CD4-positive, alpha-beta T cell treated with Interleukin-10 for 1 hour (primary cell): ENCODE results near the gene SNRPA.
"Not testable (repeated sequence)": the region's sequence is repeated elsewhere in the genome, so short reads cannot be mapped to it uniquely, and the experiment has no call there.

ENCODE experiments used
- DNase-seq: peaks from one replicate; pipeline ENCODE4 v3.0.0-alpha.2; 2020

Gene SNRPA

GRCh38 chr19:40747536-40747935, 3.5 kb upstream of the SNRPA start:
- DNase-seq = no peak

- DNase-seq = peak; percentile 100
These were observed 737 bp upstream of the SNRPA start, which contains the start of gene ACTMAP for GRCh38 chr19:40750058-40750873. Gene ACTMAP, minus strand, starts transcription at chr19:40750477. Its CDS starts 674 bp downstream, at chr19:40749803.

GRCh38 chr19:40752257-40752781, 1.3 kb downstream of the SNRPA start:
- DNase-seq = no peak

GRCh38 chr19:40754611-40755247, 3.7 kb downstream of the SNRPA start:
- peak; percentile 36 for DNase-seq

- no peak for DNase-seq
These were observed 4.2 kb downstream of the SNRPA start for GRCh38 chr19:40755248-40755624.

GRCh38 chr19:40755791-40756190, 4.8 kb downstream of the SNRPA start:
- DNase-seq = no peak

- peak; percentile 31 for DNase-seq
These were observed 5.6 kb downstream of the SNRPA start for GRCh38 chr19:40756502-40757110.

- DNase-seq = no peak
These were observed 7.5 kb downstream of the SNRPA start for GRCh38 chr19:40758491-40758890.

- no peak for DNase-seq
These were observed 8.3 kb downstream of the SNRPA start for GRCh38 chr19:40759352-40759751.

GRCh38 chr19:40762754-40763470, 11.9 kb downstream of the SNRPA start:
- DNase-seq = no peak

GRCh38 chr19:40763526-40763925, 12.5 kb downstream of the SNRPA start:
- no peak for DNase-seq

- no peak for DNase-seq
These were observed 13.0 kb downstream of the SNRPA start for GRCh38 chr19:40763963-40764362.

- DNase-seq = not testable (repeated sequence)
These were observed 15.4 kb downstream of the SNRPA start for GRCh38 chr19:40766385-40766784.

- DNase-seq = no peak
These were observed 17.9 kb downstream of the SNRPA start for GRCh38 chr19:40768869-40769268.

- peak; percentile 52 for DNase-seq
These were observed 20.3 kb downstream of the SNRPA start for GRCh38 chr19:40771101-40771862.

- DNase-seq = no peak
These were observed 24.1 kb downstream of the SNRPA start, which contains the start of gene MIA for GRCh38 chr19:40774916-40775631. Gene MIA, plus strand, starts transcription at chr19:40775521. Its CDS starts 22 bp downstream, at chr19:40775543.

GRCh38 chr19:40775632-40776022, 24.6 kb downstream of the SNRPA start:
- no peak for DNase-seq

- DNase-seq = no peak
These were observed 25.4 kb downstream of the SNRPA start for GRCh38 chr19:40776364-40776763.

- peak; percentile 95 for DNase-seq
These were observed 26.1 kb downstream of the SNRPA start for GRCh38 chr19:40776932-40777644.

GRCh38 chr19:40777645-40777936, 26.6 kb downstream of the SNRPA start:
- no peak for DNase-seq
